Esophagus squamous epithelium (tissue), 5 donors: Measurements from ENCODE around the gene PUS1. TPM values are rescaled to one million over a fixed set of nuclear protein-coding genes. Genes with fewer than 3 reads are reported as not detected.
"Not testable (repeated sequence)": the region's sequence is repeated elsewhere in the genome, so short reads cannot be mapped to it uniquely, and the experiment has no call there.

Experiments used
- DNase-seq: peaks from one replicate; lab custom pipeline; 2025; lab: John Stamatoyannopoulos, UW
- H3K27ac ChIP-seq, 4 donors: fragments of 200-600 bp; sonication (generic); one replicate each; pipeline ENCODE4 v1.5.1; 2016 to 2019; ENCODE audit warnings: mild to moderate bottlenecking in 1 of 4
- H3K27me3 ChIP-seq, 4 donors: fragments of 200-600 bp; sonication (generic); 1 replicate in 3 of 4; 2 replicates in 1 of 4; pipeline versions ENCODE4 v1.5.1 to v1.6.0; 2017 to 2021; ENCODE audit warnings: antibody characterized with exemption in 1 of 4
- H3K36me3 ChIP-seq, 3 donors: fragments of 200-600 bp; sonication (generic); one replicate each; pipeline ENCODE4 v1.5.1; 2016 to 2019
- H3K4me1 ChIP-seq, 3 donors: fragments of 200-600 bp; sonication (generic); one replicate each; pipeline ENCODE4 v1.5.1; 2017 to 2019
- H3K4me3 ChIP-seq, 4 donors: fragments of 200-600 bp; sonication (generic); 1 replicate in 3 of 4; 2 replicates in 1 of 4; pipeline ENCODE4 v1.5.1; 2016 to 2019; ENCODE audit warnings: mild to moderate bottlenecking in 2 of 4, moderate library complexity in 1 of 4
- H3K9me3 ChIP-seq, 3 donors: fragments of 200-600 bp; sonication (generic); one replicate each; pipeline ENCODE4 v1.5.1; 2016 to 2019
- CTCF ChIP-seq, 6 experiments: fragments of 450-650 bp in 4 of 6; fragments of 200-600 bp in 2 of 6; sonication (generic) in 2 of 6; IDR thresholded peaks; one replicate each; pipeline ENCODE4 v1.5.1; 2016 to 2019; ENCODE audit warnings: antibody characterized with exemption in 6 of 6, mild to moderate bottlenecking in 4 of 6, moderate library complexity in 4 of 6
- POLR2A ChIP-seq, 4 donors: fragments of 450-650 bp; IDR thresholded peaks; one replicate each; pipeline ENCODE4 v1.6.1; 2017; ENCODE audit warnings: antibody characterized with exemption in 4 of 4, mild to moderate bottlenecking in 4 of 4, moderate library complexity in 3 of 4
- WGBS, 2 donors: methylation state at CpG; one replicate each; pipeline ENCODE4 v1.1.5; 2018; 5-methylcytosine and 5-hydroxymethylcytosine counted together
- intact Hi-C: fragments of 100-400 bp; cut with DNase I; formaldehyde crosslinking; loops from one replicate; pipeline ENCODE4 v1.15.0; 2022
- total RNA-seq, 4 donors: library from RNA; depleted of rRNA; stranded (reverse); fragments of >200 nt; gene quantifications; one replicate each; pipeline ENCODE4 v1.1.0, GENCODE V29; 2016
- donor health status: DM: yes; HTN: yes; CAD: no.

PUS1 gene
- total RNA-seq: 10 to 100 TPM in 3 of 4 donors, 1 to 10 TPM in 1; 8.1 to 24.2 (median 19.8) TPM

- H3K27me3 ChIP-seq: no peaks in the 10 kb centered on the region
- peak in 2 of 4 donors; percentile 61 to 75 for TF ChIP-seq POLR2A (IDR thresholded peaks at IDR 0.05)
- TF ChIP-seq CTCF (IDR thresholded peaks at IDR 0.05): no peak
- H3K36me3 ChIP-seq: peaks cover 12 to 29% (median 23%) of the 10 kb centered on the region in 3 donors
Measured at GRCh38 chr12:131928711-131929580, at the start of gene PUS1. TSS of gene PUS1 (plus strand) at chr12:131929276. CDS start at chr12:131929723, 447 bp downstream.

GRCh38 chr12:131882804-131883520 is 46.1 kb upstream of the PUS1 start:
- Histone ChIP-seq H3K4me3 (no peak overlapping the region), H3K4me1 (peaks cover 0 to 23% (median 7%) of the 10 kb centered on the region in 3 donors), H3K9me3 (peaks cover 0 to 9% (median 0%) of the 10 kb centered on the region in 3 donors), H3K27ac (no peak overlapping the region), H3K27me3 (peaks cover 0 to 3% (median 0%) of the 10 kb centered on the region in 4 donors), H3K36me3 (no peaks in the 10 kb centered on the region)
- no peak for DNase-seq
- WGBS, 2 donors: 75 to 79% methylated on average over 12 to 15 of the region's 16 CpGs
- TF ChIP-seq POLR2A (IDR thresholded peaks at IDR 0.05) (no peak), CTCF (IDR thresholded peaks at IDR 0.05) (peak in 1 of 6 experiments; percentile 15)
- intact Hi-C loops: no loop called here

More at GRCh38 chr12:131928711-131929580, at the start of gene PUS1:
- no peaks in the 10 kb centered on the region for H3K9me3 ChIP-seq
- H3K4me3 ChIP-seq: peak within 1 kb of the TSS; percentile 75 to 98 (median 91)
- peak within 1 kb of the TSS; percentile 88 to 95 (median 90) for H3K27ac ChIP-seq
- peak; percentile 65 for DNase-seq
- 0 to 2% methylated on average over 10 to 12 of the region's 84 CpGs for WGBS, 2 donors
- intact Hi-C loops: no loop called here
- peaks cover 8 to 39% (median 13%) of the 10 kb centered on the region in 3 donors for H3K4me1 ChIP-seq

GRCh38 chr12:131883521-131883900 is 45.6 kb upstream of the PUS1 start:
- Histone ChIP-seq H3K27me3 (peaks cover 0 to 3% (median 0%) of the 10 kb centered on the region in 4 donors), H3K4me1 (peaks cover 0 to 17% (median 4%) of the 10 kb centered on the region in 3 donors), H3K4me3 (no peak overlapping the region), H3K36me3 (no peaks in the 10 kb centered on the region), H3K27ac (no peak overlapping the region), H3K9me3 (peaks cover 0 to 9% (median 0%) of the 10 kb centered on the region in 3 donors)
- TF ChIP-seq POLR2A (IDR thresholded peaks at IDR 0.05) (no peak), CTCF (IDR thresholded peaks at IDR 0.05) (no peak)
- intact Hi-C loops: no loop called here
- WGBS, 2 donors: 68 to 78% methylated on average over 4 of the region's 4 CpGs
- no peak for DNase-seq

- WGBS, 2 donors: 53 to 79% methylated on average over 2 to 8 of the region's 8 CpGs
- not testable (repeated sequence) for DNase-seq, H3K36me3 ChIP-seq
Measured at GRCh38 chr12:131885076-131885475, 44.0 kb upstream of the PUS1 start.

GRCh38 chr12:131885543-131886057 is 43.5 kb upstream of the PUS1 start:
- no peak for DNase-seq
- Histone ChIP-seq H3K4me3 (no peak overlapping the region), H3K4me1 (peaks cover 0 to 9% (median 4%) of the 10 kb centered on the region in 3 donors), H3K27ac (no peak overlapping the region), H3K9me3 (peaks cover 0 to 9% (median 0%) of the 10 kb centered on the region in 3 donors), H3K27me3 (no peaks in the 10 kb centered on the region), H3K36me3 (no peaks in the 10 kb centered on the region)
- WGBS, 2 donors: 89 to 94% methylated on average over 6 to 7 of the region's 7 CpGs
- intact Hi-C loops: no loop called here
- TF ChIP-seq POLR2A (IDR thresholded peaks at IDR 0.05): no peak
- TF ChIP-seq CTCF (IDR thresholded peaks at IDR 0.05): no peak

More at GRCh38 chr12:131885076-131885475, 44.0 kb upstream of the PUS1 start:
- H3K9me3 ChIP-seq, H3K4me3 ChIP-seq, H3K27me3 ChIP-seq, H3K4me1 ChIP-seq, H3K27ac ChIP-seq, intact Hi-C loops: not testable (repeated sequence)

GRCh38 chr12:131891722-131892121 is 37.4 kb upstream of the PUS1 start:
- intact Hi-C loops: loop anchor here (10.0 kb wide), 1 partner anchor 53 kb away; the partner anchor contains the start of gene EP400
- H3K36me3 ChIP-seq, H3K4me3 ChIP-seq, H3K9me3 ChIP-seq, H3K27ac ChIP-seq, DNase-seq, H3K27me3 ChIP-seq: not testable (repeated sequence)
- peaks cover 1 to 23% (median 10%) of the 10 kb centered on the region in 3 donors for H3K4me1 ChIP-seq
- WGBS, 2 donors: 83 to 89% methylated on average over 8 of the region's 8 CpGs
